Measurements from ENCODE around the gene MEMO1.

MEMO1 gene

DNA sequence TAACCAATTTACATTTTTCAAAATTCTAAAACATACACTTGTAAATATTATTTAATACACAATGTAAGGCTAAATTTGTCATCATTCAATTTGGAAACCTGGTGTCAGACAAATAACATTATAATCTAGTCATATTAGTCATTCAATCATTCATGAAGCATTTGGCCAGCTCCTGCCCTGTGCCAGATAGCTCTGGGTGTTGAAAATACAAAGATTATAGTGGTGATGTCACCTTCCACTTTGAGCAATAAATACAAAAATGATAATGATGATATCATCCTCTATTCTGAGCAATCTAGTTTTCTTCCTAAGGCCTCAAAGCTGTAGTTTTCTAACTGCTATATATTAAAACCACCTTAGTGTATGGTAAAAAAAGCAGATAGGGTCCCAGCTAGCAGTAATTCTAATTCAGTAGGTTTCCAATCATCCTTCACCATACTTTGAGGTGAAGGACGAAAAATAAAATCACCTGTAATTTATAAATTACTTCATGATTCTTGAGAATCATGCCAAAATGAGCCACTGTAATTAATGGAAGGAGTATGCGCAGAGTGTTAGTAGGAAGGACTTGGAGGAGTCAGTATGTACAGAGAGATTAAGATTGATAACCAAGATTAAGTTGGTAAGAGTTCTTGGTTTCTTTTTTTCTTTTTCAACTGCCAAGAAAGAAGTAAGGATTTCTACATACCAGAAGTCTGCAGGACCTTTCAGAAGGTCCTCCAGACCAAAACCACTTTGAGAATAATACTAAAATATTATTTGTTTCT lies 23.2 kb downstream of the MEMO1 start:
- TF ChIP-seq, protein P1, sequence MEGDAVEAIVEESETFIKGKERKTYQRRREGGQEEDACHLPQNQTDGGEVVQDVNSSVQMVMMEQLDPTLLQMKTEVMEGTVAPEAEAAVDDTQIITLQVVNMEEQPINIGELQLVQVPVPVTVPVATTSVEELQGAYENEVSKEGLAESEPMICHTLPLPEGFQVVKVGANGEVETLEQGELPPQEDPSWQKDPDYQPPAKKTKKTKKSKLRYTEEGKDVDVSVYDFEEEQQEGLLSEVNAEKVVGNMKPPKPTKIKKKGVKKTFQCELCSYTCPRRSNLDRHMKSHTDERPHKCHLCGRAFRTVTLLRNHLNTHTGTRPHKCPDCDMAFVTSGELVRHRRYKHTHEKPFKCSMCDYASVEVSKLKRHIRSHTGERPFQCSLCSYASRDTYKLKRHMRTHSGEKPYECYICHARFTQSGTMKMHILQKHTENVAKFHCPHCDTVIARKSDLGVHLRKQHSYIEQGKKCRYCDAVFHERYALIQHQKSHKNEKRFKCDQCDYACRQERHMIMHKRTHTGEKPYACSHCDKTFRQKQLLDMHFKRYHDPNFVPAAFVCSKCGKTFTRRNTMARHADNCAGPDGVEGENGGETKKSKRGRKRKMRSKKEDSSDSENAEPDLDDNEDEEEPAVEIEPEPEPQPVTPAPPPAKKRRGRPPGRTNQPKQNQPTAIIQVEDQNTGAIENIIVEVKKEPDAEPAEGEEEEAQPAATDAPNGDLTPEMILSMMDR (IDR thresholded peaks at IDR 0.05), result no peak

DNA sequence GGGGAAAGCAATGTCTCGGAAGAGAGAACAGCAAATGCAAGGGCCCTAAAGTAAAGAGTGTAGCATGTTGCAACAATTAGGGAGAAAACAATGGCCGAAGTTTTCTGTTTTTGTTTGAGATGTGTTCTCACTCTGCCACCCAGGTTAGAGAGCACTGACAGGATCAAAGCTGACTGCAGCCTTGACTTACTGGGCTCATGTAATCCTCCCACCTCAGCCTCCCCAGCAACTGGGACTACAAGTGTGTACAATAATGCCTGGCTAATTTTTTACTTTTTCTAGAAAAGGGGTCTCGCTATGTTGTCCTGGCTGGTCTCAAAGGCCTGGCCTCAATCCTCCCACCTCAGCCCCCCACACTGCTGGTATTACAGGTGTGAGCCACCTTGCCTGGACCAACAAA lies 23.9 kb downstream of the MEMO1 start:
- TF ChIP-seq, protein P1 (IDR thresholded peaks at IDR 0.05), result no peak

DNA sequence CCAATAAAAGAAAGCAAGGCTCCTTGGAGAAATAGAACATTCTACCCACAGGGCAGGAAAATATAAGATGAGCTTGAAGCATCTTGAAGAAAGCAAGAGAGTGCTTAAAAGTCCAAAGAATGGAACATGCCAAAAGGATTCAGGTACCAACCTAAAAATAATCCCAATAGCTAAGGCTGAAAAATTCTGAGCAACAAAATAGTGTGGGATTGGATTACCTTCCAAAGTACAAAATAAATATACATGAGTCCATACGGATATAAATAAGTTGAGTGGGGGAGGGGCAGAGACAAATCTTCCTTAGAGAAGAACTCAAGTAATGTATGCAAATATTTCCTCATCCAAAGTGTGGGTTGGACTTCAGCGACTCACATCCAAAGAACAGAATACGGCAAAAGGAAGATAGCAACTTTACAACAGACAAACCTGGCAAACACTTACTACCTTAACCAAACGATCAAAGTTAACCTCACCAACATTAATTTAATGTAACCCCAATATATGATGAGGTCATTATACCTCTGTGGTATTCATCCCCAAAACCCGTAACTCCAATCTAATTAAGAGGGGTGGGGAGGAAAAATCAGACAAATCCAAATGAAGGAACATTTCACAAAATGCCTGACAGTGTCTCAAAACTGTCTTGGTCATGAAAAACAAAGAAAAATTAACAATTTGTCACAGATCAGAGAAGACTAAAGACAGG lies 26.9 kb downstream of the MEMO1 start:
- TF ChIP-seq, protein P1 (IDR thresholded peaks at IDR 0.05), result no peak

DNA sequence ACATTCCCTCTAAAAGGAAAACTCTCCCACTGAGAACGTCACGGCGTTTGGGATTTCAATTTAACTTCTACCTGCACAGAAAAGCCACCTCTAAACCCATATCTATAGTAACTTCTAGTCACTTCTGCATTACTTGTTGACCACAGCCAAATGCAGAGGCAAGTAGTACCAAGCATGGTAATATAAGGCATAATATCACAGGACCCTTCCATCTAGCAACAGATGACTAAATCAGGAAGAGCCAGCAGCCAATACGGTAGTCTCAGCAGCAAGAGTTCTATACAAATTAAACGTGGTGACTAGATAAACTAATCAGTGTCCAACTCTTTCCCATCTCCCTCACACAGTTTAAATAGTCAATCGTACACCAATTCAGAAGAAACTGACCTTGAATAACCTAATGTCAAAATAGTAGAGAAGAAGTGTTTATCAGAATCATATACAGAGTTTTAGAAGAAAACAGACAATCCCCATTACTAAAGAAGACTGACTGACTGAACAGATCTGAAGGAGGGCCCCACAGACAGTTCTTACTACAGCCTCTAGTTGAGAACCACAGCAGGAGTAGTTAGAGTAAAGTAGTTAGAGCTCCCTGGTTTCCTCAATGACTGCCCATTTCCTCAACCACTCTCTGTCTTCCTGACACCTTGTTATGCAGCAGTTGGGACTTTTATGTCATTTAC lies 30.0 kb downstream of the MEMO1 start:
- TF ChIP-seq, protein P1 (IDR thresholded peaks at IDR 0.05), result no peak

DNA sequence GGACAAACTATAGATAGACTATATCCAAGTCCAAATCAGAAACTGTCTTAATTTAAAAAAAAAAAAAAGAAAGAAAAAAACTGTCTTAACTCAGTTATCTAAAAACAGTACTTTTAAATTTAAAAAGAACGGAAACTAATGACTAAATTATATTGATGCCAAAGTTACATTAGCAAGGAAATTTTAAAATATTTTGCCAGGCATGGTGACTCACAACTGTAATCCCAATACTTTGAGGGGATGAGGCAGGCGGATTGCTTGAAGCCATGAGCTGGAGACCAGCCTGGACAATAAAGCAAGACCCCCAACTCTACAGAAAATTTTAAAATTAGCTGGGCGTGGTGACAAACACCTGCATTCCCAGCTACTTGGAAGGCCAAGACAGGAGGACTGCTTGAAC lies 30.9 kb downstream of the MEMO1 start:
- TF ChIP-seq, protein P1 (IDR thresholded peaks at IDR 0.05), result no peak

DNA sequence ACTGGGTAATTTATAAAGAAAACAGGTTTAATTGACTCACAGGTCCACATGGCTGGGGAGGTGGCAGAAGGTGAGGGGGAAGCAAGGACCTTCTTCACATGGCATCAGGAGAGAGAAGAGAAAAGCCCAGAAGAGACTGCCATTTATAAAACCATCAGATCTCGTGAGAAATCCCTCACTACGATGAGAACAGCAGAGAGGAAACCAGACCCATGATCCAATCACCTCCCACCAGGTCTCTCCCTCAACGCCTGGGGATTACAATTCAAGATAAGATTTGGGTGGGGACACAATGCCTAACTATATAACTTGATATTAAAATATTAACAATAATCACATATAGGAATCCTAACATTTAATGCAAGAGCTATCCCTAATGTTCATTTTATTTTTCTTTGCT lies 31.8 kb downstream of the MEMO1 start:
- TF ChIP-seq, protein P1 (IDR thresholded peaks at IDR 0.05), result no peak

DNA sequence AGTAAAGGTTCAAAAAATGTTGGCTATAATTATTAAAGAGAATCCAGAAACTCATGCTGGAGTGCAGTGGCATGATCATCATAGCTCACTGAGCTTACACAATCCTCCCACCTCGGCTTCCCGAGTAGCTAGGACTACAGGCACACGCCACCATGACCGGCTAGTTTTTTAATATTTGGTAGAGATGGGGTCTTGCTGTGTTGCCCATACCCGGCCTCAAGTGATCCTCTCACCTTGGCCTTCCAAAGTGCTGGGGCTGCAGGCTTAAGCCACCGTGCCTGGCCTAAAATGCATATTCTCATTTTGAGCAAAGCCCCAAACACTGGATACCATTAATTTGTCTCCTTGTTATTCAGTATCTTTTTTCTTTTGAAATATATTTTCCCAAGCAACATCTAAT lies 32.4 kb downstream of the MEMO1 start:
- TF ChIP-seq, protein P1 (IDR thresholded peaks at IDR 0.05), result no peak

Data from LNCAP (cell line).